Erythroblast (primary cell): Measurements from ENCODE around the gene LSAMP.

ENCODE experiments used
- GATA1 ChIP-seq: IDR thresholded peaks from 2 replicates; pipeline ENCODE4 v1.6.1; 2011; ENCODE audit warnings: low read depth, mild to moderate bottlenecking, control low read depth, low read length, moderate library complexity
- POLR2A ChIP-seq: IDR thresholded peaks from 2 replicates; pipeline ENCODE4 v1.6.1; 2011; ENCODE audit warnings: mild to moderate bottlenecking, low read length

DNA sequence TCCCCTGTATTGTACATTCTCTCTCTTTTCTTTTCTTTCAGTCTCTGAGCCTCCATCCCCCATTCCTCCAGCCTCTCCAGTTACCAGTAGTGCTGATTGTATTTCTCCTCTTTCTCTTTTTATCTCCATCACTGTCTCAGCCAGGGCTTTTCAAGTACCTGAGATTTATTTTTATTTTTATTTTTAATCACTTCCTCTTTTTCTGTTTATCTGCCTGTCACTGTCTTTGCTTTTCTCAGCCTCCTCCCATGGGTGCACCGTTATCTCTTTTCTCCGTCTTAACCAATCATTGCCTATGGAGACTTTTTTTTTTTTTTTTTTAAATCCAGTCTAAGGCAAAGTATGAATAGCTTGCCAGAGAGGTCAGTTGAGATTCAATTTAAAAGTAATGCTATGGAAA lies 462.7 kb downstream of the LSAMP start:
- TF ChIP-seq POLR2A = no peak
- no peak for TF ChIP-seq GATA1
